ENCODE data around the gene TNFSF9.
"Not testable (repeated sequence)": the region's sequence is repeated elsewhere in the genome, so short reads cannot be mapped to it uniquely, and the experiment has no call there.

TNFSF9 gene

DNA sequence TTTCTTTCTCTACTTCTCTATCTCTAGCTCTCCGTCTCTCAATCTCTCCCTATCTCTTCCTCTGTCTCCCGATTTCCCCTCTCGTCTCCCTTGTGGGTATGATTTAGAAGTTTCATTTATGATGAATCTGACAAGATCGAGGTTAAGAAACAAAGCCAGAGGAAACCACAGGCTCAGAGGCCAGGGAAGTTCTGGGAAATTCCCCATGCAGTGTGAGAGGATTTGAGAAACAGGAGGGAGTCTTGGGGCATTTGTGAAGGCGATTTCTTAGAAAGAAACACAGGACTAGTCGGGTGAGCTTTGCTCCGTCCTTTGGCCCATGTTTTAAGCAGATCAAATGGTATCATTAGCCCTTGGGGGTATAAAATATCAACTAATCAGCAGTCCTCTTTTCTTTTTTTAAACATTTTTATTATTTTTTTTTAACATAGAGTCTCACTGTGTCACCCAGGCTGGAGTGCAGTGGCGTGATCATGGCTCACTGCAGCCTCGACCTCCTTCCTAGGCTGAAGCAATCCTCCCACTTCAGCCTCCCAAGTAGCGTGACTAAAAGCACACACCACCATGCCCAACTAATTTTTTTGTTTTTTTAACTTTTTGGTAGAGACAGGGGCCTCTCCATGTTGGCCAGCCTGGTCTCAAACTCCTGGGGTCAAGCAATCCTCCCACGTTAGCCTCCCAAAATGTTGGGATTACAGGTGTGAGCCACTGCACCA lies 25.8 kb downstream of the TNFSF9 start:
- Histone ChIP-seq H3K4me3 (replicated peaks; ENCODE audit: low read depth, low read length) (peak overlapping the region; percentile 18), H3K27me3 (replicated peaks; ENCODE audit: control insufficient read depth, insufficient read depth, low read length) (no peaks in the 10 kb centered on the region), H3K36me3 (ENCODE audit: control insufficient read depth, insufficient read depth, low read length) (no peaks in the 10 kb centered on the region)
- peak; percentile 56 for DNase-seq (ENCODE audit: extremely low read depth, insufficient read length)
- TF ChIP-seq, protein P1, sequence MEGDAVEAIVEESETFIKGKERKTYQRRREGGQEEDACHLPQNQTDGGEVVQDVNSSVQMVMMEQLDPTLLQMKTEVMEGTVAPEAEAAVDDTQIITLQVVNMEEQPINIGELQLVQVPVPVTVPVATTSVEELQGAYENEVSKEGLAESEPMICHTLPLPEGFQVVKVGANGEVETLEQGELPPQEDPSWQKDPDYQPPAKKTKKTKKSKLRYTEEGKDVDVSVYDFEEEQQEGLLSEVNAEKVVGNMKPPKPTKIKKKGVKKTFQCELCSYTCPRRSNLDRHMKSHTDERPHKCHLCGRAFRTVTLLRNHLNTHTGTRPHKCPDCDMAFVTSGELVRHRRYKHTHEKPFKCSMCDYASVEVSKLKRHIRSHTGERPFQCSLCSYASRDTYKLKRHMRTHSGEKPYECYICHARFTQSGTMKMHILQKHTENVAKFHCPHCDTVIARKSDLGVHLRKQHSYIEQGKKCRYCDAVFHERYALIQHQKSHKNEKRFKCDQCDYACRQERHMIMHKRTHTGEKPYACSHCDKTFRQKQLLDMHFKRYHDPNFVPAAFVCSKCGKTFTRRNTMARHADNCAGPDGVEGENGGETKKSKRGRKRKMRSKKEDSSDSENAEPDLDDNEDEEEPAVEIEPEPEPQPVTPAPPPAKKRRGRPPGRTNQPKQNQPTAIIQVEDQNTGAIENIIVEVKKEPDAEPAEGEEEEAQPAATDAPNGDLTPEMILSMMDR (IDR thresholded peaks at IDR 0.05; ENCODE audit: insufficient read depth, low read length, poor library complexity, severe bottlenecking) = no peak

DNA sequence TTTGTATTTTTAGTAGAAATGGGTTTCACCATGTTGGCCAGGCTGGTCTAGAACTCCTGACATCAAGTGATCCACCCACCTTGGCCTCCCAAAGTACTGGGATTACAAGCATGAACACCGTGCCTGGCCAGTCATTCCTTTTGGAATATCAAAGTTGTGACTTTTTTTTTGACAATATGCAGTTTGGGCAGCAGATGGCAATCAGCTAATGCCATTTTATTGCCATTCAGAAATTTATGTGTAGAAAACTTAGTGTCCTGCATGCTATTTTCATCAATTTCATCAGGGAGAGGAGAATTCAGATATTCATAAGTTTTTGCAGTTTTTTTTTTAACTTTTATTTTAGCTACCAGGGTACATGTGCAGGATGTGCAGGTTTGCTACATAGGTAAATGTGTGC lies 31.6 kb downstream of the TNFSF9 start:
- H3K36me3 ChIP-seq (ENCODE audit: control insufficient read depth, insufficient read depth, low read length); H3K27me3 ChIP-seq (replicated peaks; ENCODE audit: control insufficient read depth, insufficient read depth, low read length); DNase-seq (ENCODE audit: extremely low read depth, insufficient read length); H3K4me3 ChIP-seq (replicated peaks; ENCODE audit: low read depth, low read length): not testable (repeated sequence)

DNA sequence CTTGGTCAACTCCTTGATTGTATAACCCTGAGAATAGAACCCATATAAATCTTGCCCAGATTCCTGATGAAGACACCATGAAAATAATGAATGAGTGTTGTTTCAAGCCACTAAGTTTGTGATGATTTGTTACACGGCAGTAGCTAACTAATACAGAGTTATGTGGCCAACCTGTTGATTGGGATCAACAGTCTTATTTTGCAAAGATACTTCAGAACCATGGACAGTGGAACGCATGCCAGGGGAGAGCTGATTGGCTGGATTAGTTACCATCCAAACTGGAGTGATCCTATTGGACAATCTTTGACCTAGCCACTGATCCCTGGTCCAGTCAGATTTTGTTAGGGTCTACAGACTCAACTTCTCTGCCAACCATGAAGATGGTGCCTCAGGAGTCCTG lies 33.6 kb downstream of the TNFSF9 start:
- H3K27me3 ChIP-seq (replicated peaks; ENCODE audit: control insufficient read depth, insufficient read depth, low read length) = no peaks in the 10 kb centered on the region
- no peaks in the 10 kb centered on the region for H3K36me3 ChIP-seq (ENCODE audit: control insufficient read depth, insufficient read depth, low read length)
- no peak for DNase-seq (ENCODE audit: extremely low read depth, insufficient read length)
- H3K4me3 ChIP-seq (replicated peaks; ENCODE audit: low read depth, low read length) = no peak overlapping the region
- TF ChIP-seq, protein P1 (IDR thresholded peaks at IDR 0.05; ENCODE audit: insufficient read depth, low read length, poor library complexity, severe bottlenecking) = no peak

DNA sequence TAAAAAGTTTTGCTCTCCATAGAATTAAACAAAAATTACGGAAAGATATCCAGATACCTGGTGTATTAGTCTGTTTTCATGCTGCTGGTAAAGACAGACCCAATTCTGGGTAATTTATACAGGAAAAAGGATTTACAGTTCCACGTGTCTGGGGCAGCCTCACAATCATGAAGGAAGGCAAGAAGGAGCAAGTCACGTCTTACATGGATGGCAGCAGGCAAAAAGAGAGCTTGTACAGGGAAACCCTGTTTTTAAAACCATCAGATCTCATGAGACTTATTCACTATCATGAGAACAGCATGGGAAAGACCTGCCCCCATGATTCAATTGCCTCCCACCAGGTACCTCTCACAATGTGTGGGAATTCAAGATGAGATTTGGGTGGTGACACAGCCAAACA lies 35.9 kb downstream of the TNFSF9 start:
- DNase-seq (ENCODE audit: extremely low read depth, insufficient read length); H3K36me3 ChIP-seq (ENCODE audit: control insufficient read depth, insufficient read depth, low read length); H3K27me3 ChIP-seq (replicated peaks; ENCODE audit: control insufficient read depth, insufficient read depth, low read length); H3K4me3 ChIP-seq (replicated peaks; ENCODE audit: low read depth, low read length): not testable (repeated sequence)

DNA sequence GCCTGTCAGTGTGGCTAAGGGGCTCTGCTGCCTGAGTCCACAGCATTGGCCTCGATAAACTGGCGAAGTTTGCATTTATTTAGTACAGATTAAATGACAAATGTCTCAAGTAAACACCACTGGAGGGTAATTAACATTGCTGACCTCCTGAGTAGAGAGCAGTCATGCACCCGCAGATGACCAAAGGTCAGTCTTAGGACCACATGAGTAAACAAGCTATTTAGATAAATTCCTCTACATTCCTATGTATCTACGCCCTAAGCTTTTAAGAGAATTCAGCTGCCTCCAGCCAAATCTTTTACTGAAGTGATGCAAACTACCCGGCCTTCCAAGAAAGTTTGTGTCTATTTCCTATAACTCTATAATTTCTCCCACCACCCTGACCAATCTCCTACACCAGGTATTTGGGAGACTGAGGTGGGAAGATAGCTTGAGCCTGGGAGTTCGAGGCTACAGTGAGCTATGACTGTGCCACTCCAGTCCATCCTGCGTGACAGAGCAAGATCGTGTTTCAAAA lies 37.2 kb downstream of the TNFSF9 start:
- TF ChIP-seq, protein P1 (IDR thresholded peaks at IDR 0.05; ENCODE audit: insufficient read depth, low read length, poor library complexity, severe bottlenecking) = no peak
- Histone ChIP-seq H3K4me3 (replicated peaks; ENCODE audit: low read depth, low read length) (no peak overlapping the region), H3K36me3 (ENCODE audit: control insufficient read depth, insufficient read depth, low read length) (no peaks in the 10 kb centered on the region), H3K27me3 (replicated peaks; ENCODE audit: control insufficient read depth, insufficient read depth, low read length) (no peaks in the 10 kb centered on the region)
- DNase-seq (ENCODE audit: extremely low read depth, insufficient read length) = no peak

DNA sequence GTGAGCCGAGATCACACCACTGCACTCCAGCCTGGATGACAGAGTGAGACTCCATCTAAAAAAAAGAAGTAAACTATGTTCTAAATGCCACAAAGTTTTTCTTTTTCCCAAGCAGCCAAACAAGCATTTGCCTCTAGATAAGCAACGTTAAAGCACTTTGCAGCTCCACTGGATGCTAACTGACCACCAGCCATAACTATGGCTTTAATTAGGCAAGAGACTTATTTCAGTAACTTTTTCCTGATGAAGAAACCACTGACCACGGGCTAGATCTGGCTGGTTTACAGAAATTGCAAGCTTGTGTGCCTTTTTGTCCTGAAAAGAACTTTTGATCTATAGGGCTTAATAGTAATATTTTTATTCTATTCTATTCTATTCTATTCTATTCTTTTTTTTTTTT lies 38.0 kb downstream of the TNFSF9 start:
- TF ChIP-seq, protein P1 (IDR thresholded peaks at IDR 0.05; ENCODE audit: insufficient read depth, low read length, poor library complexity, severe bottlenecking) = no peak

DNA sequence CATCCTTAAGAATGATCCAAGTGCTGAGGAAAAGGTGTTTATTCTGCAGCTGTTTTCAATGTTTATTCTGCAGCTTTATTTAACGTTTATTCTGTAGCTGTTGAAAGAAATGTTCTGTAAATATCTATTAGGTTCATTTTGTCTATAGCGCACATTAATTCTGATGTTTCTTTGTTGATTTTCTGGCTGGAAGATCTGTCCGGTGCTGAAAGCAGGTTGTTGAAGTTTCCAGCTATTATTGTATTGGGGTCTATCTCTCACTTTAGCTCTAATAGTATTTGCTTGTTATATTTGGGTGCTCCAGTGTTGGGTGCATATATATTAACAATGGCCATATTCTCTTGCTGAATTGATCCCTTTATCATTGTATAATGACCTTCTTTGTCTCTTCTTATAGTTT lies 39.9 kb downstream of the TNFSF9 start:
- H3K27me3 ChIP-seq (replicated peaks; ENCODE audit: control insufficient read depth, insufficient read depth, low read length) = no peaks in the 10 kb centered on the region
- H3K4me3 ChIP-seq (replicated peaks; ENCODE audit: low read depth, low read length) = no peak overlapping the region
- H3K36me3 ChIP-seq (ENCODE audit: control insufficient read depth, insufficient read depth, low read length) = no peaks in the 10 kb centered on the region
- TF ChIP-seq, protein P1 (IDR thresholded peaks at IDR 0.05; ENCODE audit: insufficient read depth, low read length, poor library complexity, severe bottlenecking) = no peak
- DNase-seq (ENCODE audit: extremely low read depth, insufficient read length) = no peak

More for the DNA sequence above, 38.0 kb downstream of the TNFSF9 start:
- DNase-seq (ENCODE audit: extremely low read depth, insufficient read length) = no peak
- Histone ChIP-seq H3K27me3 (replicated peaks; ENCODE audit: control insufficient read depth, insufficient read depth, low read length) (no peaks in the 10 kb centered on the region), H3K36me3 (ENCODE audit: control insufficient read depth, insufficient read depth, low read length) (no peaks in the 10 kb centered on the region), H3K4me3 (replicated peaks; ENCODE audit: low read depth, low read length) (no peak overlapping the region)

All from GM06990 (cell line).